NT2/D1 (cell line): ENCODE results near the gene KCNH5.

Source experiments
- SUZ12 ChIP-seq: IDR thresholded peaks from 2 replicates; pipeline ENCODE4 v1.6.1; 2011; ENCODE audit not compliant: insufficient read length, insufficient read depth; ENCODE audit errors: extremely low read depth
- YY1 ChIP-seq: IDR thresholded peaks from 2 replicates; pipeline ENCODE4 v1.6.1; 2011; ENCODE audit not compliant: insufficient read length, insufficient read depth
- ZNF274 ChIP-seq: IDR thresholded peaks from 2 replicates; pipeline ENCODE4 v1.6.1; 2011; ENCODE audit warnings: mild to moderate bottlenecking, low read depth, low read length

DNA sequence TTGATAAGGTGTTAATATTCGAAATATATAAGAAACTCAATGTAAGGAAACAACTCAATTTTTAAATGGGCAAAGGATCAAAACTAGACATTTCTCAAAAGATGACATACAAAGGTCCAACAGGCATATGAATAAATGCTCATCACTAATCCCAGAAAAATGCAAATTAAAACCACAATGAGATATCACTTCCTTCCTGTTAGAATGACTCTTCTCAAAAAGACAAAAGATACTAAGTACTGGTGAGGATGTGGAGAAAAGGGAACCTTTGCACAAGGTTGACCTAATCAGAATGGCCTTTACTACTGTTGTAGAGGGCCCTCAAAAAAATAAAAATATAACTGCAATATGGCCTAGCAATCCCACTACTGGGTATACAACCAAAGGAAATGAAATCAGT, 383.4 kb downstream of the KCNH5 start:
- TF ChIP-seq ZNF274 (no peak), YY1 (no peak), SUZ12 (no peak)
